Measurements from ENCODE around the gene KRT16. TPM values are rescaled to one million over a fixed set of nuclear protein-coding genes. Genes with fewer than 3 reads are reported as not detected.

The KRT16 gene
- total and polyA plus RNA-seq, 2 of the 8 experiments (the other 6 are each of a cell fraction or from before 2014, with no cell fraction given), result not detected

GRCh38 chr17:41583137-41584127, 29.1 kb downstream of the KRT16 start:
- no peak overlapping the region for H3K18ac ChIP-seq (ENCODE audit: extremely low read depth, low read length)
- peaks cover 0 to 4% (median 2%) of the 10 kb centered on the region in 4 experiments; a peak in 3 of 7 replicates for H3K4me1 ChIP-seq (replicated peaks in 1 of 4; ENCODE audit: control insufficient read depth in 3 of 4, insufficient read depth in 4 of 4, low read length in 3 of 4)
- H4K91ac ChIP-seq (replicated peaks; ENCODE audit: insufficient read length, low read length), result no peak overlapping the region
- H3K27ac ChIP-seq (ENCODE audit: low read depth, low read length), result no peak overlapping the region
- no peak overlapping the region for H2AFZ ChIP-seq (ENCODE audit: low read length)
- ChIA-PET CTCF (ENCODE audit: partially characterized antibody) (interaction anchor here (0.6 to 5.4 kb wide), 14 partner anchors 8 to 898 kb away, joined by 3 to 46 read pairs (median 8); no protein-coding TSS in a partner anchor), POLR2A (ENCODE audit: partially characterized antibody) (interaction anchor here (1.7 kb wide), 1 partner anchor 10 kb away, joined by 4 read pairs; no protein-coding TSS in a partner anchor)
- H4K5ac ChIP-seq (ENCODE audit: insufficient read length, low read depth, low read length), result no peak overlapping the region
- no peak overlapping the region for H3K9ac ChIP-seq (replicated peaks in 1 of 4; ENCODE audit: extremely low read depth in 1 of 4, low read depth in 3 of 4, low read length in 3 of 4)
- H3K23me2 ChIP-seq (ENCODE audit: low read depth, low read length), result no peaks in the 10 kb centered on the region
- no peak overlapping the region for H4K8ac ChIP-seq (ENCODE audit: extremely low read depth, insufficient read depth, low read length)
- H3K36me3 ChIP-seq (ENCODE audit: control insufficient read depth in 2 of 4, insufficient read depth in 4 of 4, low read length in 3 of 4), result no peaks in the 10 kb centered on the region
- no peak overlapping the region for H3K56ac ChIP-seq (replicated peaks; ENCODE audit: insufficient read length, low read depth, low read length)
- TF ChIP-seq EGR1 (IDR thresholded peaks at IDR 0.05; ENCODE audit: borderline replicate concordance, low read depth, low read length), result no peak
- TF ChIP-seq CTCF (IDR thresholded peaks at IDR 0.05; ENCODE audit: control extremely low read depth in 1 of 3, insufficient read depth in 1 of 3, low read depth in 1 of 3, low read length in 3 of 3), result peak in 1 of 3 experiments; percentile 14; a peak in 1 of 4 replicates
- H3K4me2 ChIP-seq (ENCODE audit: insufficient read depth in 1 of 2, low read depth in 2 of 2, low read length in 2 of 2), result no peak overlapping the region
- no peak overlapping the region for H3K4ac ChIP-seq (replicated peaks; ENCODE audit: insufficient read length, low read depth, low read length)
- H3K14ac ChIP-seq (ENCODE audit: insufficient read length), result no peak overlapping the region
- WGBS, 2 experiments (ENCODE audit: extremely low coverage in 1 of 2, insufficient coverage in 1 of 2, insufficient read length in 1 of 2, insufficient replicate concordance in 2 of 2, low coverage in 1 of 2, low lambda C conversion rate in 2 of 2, missing lambda C conversion rate in 1 of 2), result 97% methylated on average over 32 of the region's 33 CpGs; no CpG with 5 or more reads in 1 of the 2 experiments
- no peaks in the 10 kb centered on the region for H4K20me1 ChIP-seq (replicated peaks in 1 of 2; ENCODE audit: control insufficient read depth in 1 of 2, insufficient read depth in 2 of 2, low read length in 2 of 2)
- no peak overlapping the region for H2AK5ac ChIP-seq (ENCODE audit: low read depth, low read length)
- peaks cover 0 to 2% (median 0%) of the 10 kb centered on the region in 4 experiments; a peak in 1 of 7 replicates for H3K27me3 ChIP-seq (replicated peaks in 1 of 4; ENCODE audit: control insufficient read depth in 3 of 4, extremely low read depth in 1 of 4, insufficient read depth in 3 of 4, low read length in 3 of 4)
- H2BK15ac ChIP-seq (ENCODE audit: low read length), result no peak overlapping the region
- no peaks in the 10 kb centered on the region for H3K9me3 ChIP-seq (ENCODE audit: insufficient read depth in 2 of 2, low read depth in 1 of 2, low read length in 1 of 2)
- no peaks in the 10 kb centered on the region for H3K79me1 ChIP-seq (ENCODE audit: low read depth, low read length)
- no peak overlapping the region for H2BK12ac ChIP-seq (ENCODE audit: low read depth, low read length)
- no peak overlapping the region for H3K4me3 ChIP-seq (ENCODE audit: extremely low read depth in 1 of 4, insufficient read depth in 2 of 4, low read depth in 3 of 4, low read length in 4 of 4)
- DNase-seq (ENCODE audit: low read depth in 1 of 2, low spot score in 2 of 2) (no peak), FAIRE-seq (no peak)
- no peak overlapping the region for H2BK120ac ChIP-seq (replicated peaks; ENCODE audit: low read depth, low read length)
- no peak overlapping the region for H2BK20ac ChIP-seq (ENCODE audit: low read length)
- H3K23ac ChIP-seq (ENCODE audit: insufficient read length), result no peak overlapping the region
- H3K79me2 ChIP-seq (ENCODE audit: control insufficient read depth in 1 of 2, insufficient read depth in 2 of 2, low read length in 2 of 2), result no peaks in the 10 kb centered on the region
- no peak overlapping the region for H2BK5ac ChIP-seq (ENCODE audit: low read depth, low read length)

Measured in H1 (cell line).